Measurements from ENCODE around the gene AP4M1. TPM values are rescaled to one million over a fixed set of nuclear protein-coding genes. Genes with fewer than 3 reads are reported as not detected.

AP4M1 gene
- total RNA-seq, 2 donors from 2014 or later, result 6.0 to 11.2 TPM

GRCh38 chr7:100087055-100087750, 14.2 kb upstream of the AP4M1 start:
- no peak for DNase-seq
- no peak overlapping the region for H3K27ac ChIP-seq

GRCh38 chr7:100088095-100088620, 13.3 kb upstream of the AP4M1 start:
- H3K9me3 ChIP-seq, result no peaks in the 10 kb centered on the region
- peaks cover 21% of the 10 kb centered on the region for H3K4me1 ChIP-seq
- intact Hi-C loops (cut with DNase I), result no loop called here
- H3K27me3 ChIP-seq, result no peaks in the 10 kb centered on the region
- ATAC-seq (no peak), DNase-seq (no peak)
- peaks cover 0 to 7% of the 10 kb centered on the region in 2 donors for H3K36me3 ChIP-seq (replicated peaks in 1 of 2; ENCODE audit: insufficient read depth in 1 of 2, low read depth in 2 of 2)
- TF ChIP-seq POLR2A (IDR thresholded peaks at IDR 0.05), result no peak
- TF ChIP-seq CTCF (IDR thresholded peaks at IDR 0.05), result no peak
- H3K4me3 ChIP-seq, result peak overlapping the region in 1 of 2 donors; percentile 93
- 72 to 79% methylated on average over 11 of the region's 11 CpGs for WGBS, 2 donors
- peak overlapping the region; percentile 69 to 90 (median 78) for H3K27ac ChIP-seq

More at GRCh38 chr7:100087055-100087750, 14.2 kb upstream of the AP4M1 start:
- intact Hi-C loops (cut with DNase I), result no loop called here
- ATAC-seq, result no peak
- Histone ChIP-seq H3K9me3 (no peaks in the 10 kb centered on the region), H3K27me3 (no peaks in the 10 kb centered on the region), H3K4me3 (no peak overlapping the region), H3K36me3 (replicated peaks in 1 of 2; ENCODE audit: insufficient read depth in 1 of 2, low read depth in 2 of 2) (peaks cover 0 to 5% of the 10 kb centered on the region in 2 donors), H3K4me1 (peaks cover 28% of the 10 kb centered on the region)
- 76 to 82% methylated on average over 10 of the region's 10 CpGs for WGBS, 2 donors
- no peak for TF ChIP-seq CTCF (IDR thresholded peaks at IDR 0.05)
- no peak for TF ChIP-seq POLR2A (IDR thresholded peaks at IDR 0.05)

GRCh38 chr7:100088621-100089457, 12.6 kb upstream of the AP4M1 start, which contains the start of gene COPS6:
COPS6 (plus strand) TSS chr7:100088969; CDS start chr7:100088991, 22 bp downstream.
- 1% methylated on average over 27 to 58 of the region's 68 CpGs for WGBS, 2 donors
- peaks cover 2 to 11% of the 10 kb centered on the region in 2 donors for H3K36me3 ChIP-seq (replicated peaks in 1 of 2; ENCODE audit: insufficient read depth in 1 of 2, low read depth in 2 of 2)
- intact Hi-C loops (cut with DNase I), result no loop called here
- peaks cover 21% of the 10 kb centered on the region for H3K4me1 ChIP-seq
- no peaks in the 10 kb centered on the region for H3K27me3 ChIP-seq
- H3K4me3 ChIP-seq, result peak within 1 kb of the TSS; percentile 76 to 93
- DNase-seq (peak; percentile 81 to 87 (median 83)), ATAC-seq (peak; percentile 91)
- peak within 1 kb of the TSS; percentile 69 to 90 (median 78) for H3K27ac ChIP-seq
- H3K9me3 ChIP-seq, result no peaks in the 10 kb centered on the region
- peak in 1 of 7 experiments; percentile 16 for TF ChIP-seq CTCF (IDR thresholded peaks at IDR 0.05)
- peak; percentile 34 to 84 (median 79) for TF ChIP-seq POLR2A (IDR thresholded peaks at IDR 0.05)

GRCh38 chr7:100089458-100090196, 11.8 kb upstream of the AP4M1 start:
- H3K9me3 ChIP-seq, result no peaks in the 10 kb centered on the region
- H3K36me3 ChIP-seq (replicated peaks in 1 of 2; ENCODE audit: insufficient read depth in 1 of 2, low read depth in 2 of 2), result peaks cover 5 to 11% of the 10 kb centered on the region in 2 donors
- ATAC-seq, result no peak
- intact Hi-C loops (cut with DNase I), result no loop called here
- no peak for TF ChIP-seq POLR2A (IDR thresholded peaks at IDR 0.05)
- no peak for TF ChIP-seq CTCF (IDR thresholded peaks at IDR 0.05)
- no peak for DNase-seq
- 25 to 33% methylated on average over 7 of the region's 7 CpGs for WGBS, 2 donors
- peak overlapping the region; percentile 76 to 93 for H3K4me3 ChIP-seq
- H3K27me3 ChIP-seq, result no peaks in the 10 kb centered on the region
- peaks cover 21% of the 10 kb centered on the region for H3K4me1 ChIP-seq
- peak overlapping the region in 3 of 4 donors; percentile 69 to 90 (median 81) for H3K27ac ChIP-seq
